PC-9 (cell line): ENCODE results near the gene ST6GALNAC2.

Experiments
- CTCF ChIP-seq: fragments of 200-600 bp; sonication (generic); conservative IDR thresholded peaks from 2 replicates; pipeline ENCODE4 v1.6.1; 2017; ENCODE audit warnings: mixed run types, antibody characterized with exemption, mild to moderate bottlenecking, moderate library complexity
- EZH2 ChIP-seq: fragments of 200-600 bp; sonication (generic); IDR thresholded peaks from 2 replicates; pipeline ENCODE4 v1.8.0; 2017; ENCODE audit warnings: antibody characterized with exemption, low read depth

- no peak for TF ChIP-seq CTCF
- no peak for TF ChIP-seq EZH2
These were observed 39.8 kb upstream of the ST6GALNAC2 start for GRCh38 chr17:76625496-76625895.
